CD8-positive, alpha-beta memory T cell (primary cell): ENCODE results near the gene ARID1B. TPM values are rescaled to one million over a fixed set of nuclear protein-coding genes. Genes with fewer than 3 reads are reported as not detected.

Experiments
- CTCF ChIA-PET: fragments of 350-600 bp; sonication (Branson Sonifier 250); formaldehyde crosslinking; loops from one replicate; lab custom pipeline; 2021; ENCODE audit warnings: antibody characterized with exemption; lab: Charles Lee
- POLR2A ChIA-PET: fragments of 350-600 bp; sonication (Branson Sonifier 250); formaldehyde crosslinking; loops from one replicate; lab custom pipeline; 2021; ENCODE audit warnings: antibody characterized with exemption; lab: Charles Lee
- DNase-seq, 5 donors: peaks; one replicate each; pipeline versions ENCODE4 v3.0.0 to v3.0.0-alpha.2; 2020 to 2022; ENCODE audit warnings: mixed read lengths in 1 of 5
- H3K27ac ChIP-seq: one replicate; pipeline ENCODE4 v1.7.0; 2013; ENCODE audit warnings: low read depth, mild to moderate bottlenecking, low read length, moderate library complexity
- H3K27me3 ChIP-seq: 2 replicates; pipeline ENCODE4 v1.7.0; 2013; ENCODE audit warnings: low read length, mild to moderate bottlenecking; ENCODE audit not compliant: insufficient read depth, poor library complexity, severe bottlenecking
- H3K36me3 ChIP-seq: 2 replicates; pipeline ENCODE4 v1.7.0; 2013; ENCODE audit warnings: mild to moderate bottlenecking, low read length, moderate library complexity; ENCODE audit not compliant: insufficient read depth
- H3K4me1 ChIP-seq: 2 replicates; pipeline ENCODE4 v1.7.0; 2013; ENCODE audit warnings: mild to moderate bottlenecking, low read length, moderate library complexity; ENCODE audit not compliant: insufficient read depth
- H3K4me3 ChIP-seq: 2 replicates; pipeline ENCODE4 v1.7.0; 2013; ENCODE audit warnings: mild to moderate bottlenecking, low read length
- H3K9me3 ChIP-seq: 2 replicates; pipeline ENCODE4 v1.7.0; 2013; ENCODE audit warnings: mild to moderate bottlenecking, low read length
- H3K27ac Mint-ChIP-seq, 8 donors: one replicate each; pipeline ENCODE4 v1.8.0; 2020 to 2021; ENCODE audit warnings: mixed read lengths in 8 of 8, mild to moderate bottlenecking in 6 of 8, inconsistent platforms in 3 of 8, moderate library complexity in 3 of 8
- H3K27me3 Mint-ChIP-seq, 2 donors: one replicate each; pipeline ENCODE4 v1.8.0; 2020 to 2021; ENCODE audit warnings: mixed read lengths in 2 of 2, mild to moderate bottlenecking in 1 of 2, moderate library complexity in 1 of 2
- H3K36me3 Mint-ChIP-seq, 3 donors: one replicate each; pipeline ENCODE4 v1.8.0; 2020 to 2021; ENCODE audit warnings: mixed read lengths in 3 of 3, inconsistent platforms in 1 of 3, mild to moderate bottlenecking in 1 of 3
- H3K4me1 Mint-ChIP-seq, 3 donors: one replicate each; pipeline ENCODE4 v1.8.0; 2020 to 2021; ENCODE audit warnings: mixed read lengths in 3 of 3, inconsistent platforms in 1 of 3, mild to moderate bottlenecking in 1 of 3
- H3K4me3 Mint-ChIP-seq, 7 donors: one replicate each; pipeline ENCODE4 v1.8.0; 2020 to 2021; ENCODE audit warnings: mixed read lengths in 7 of 7, mild to moderate bottlenecking in 6 of 7, moderate library complexity in 4 of 7, inconsistent platforms in 2 of 7
- H3K9me3 Mint-ChIP-seq, 5 donors: one replicate each; pipeline ENCODE4 v1.8.0; 2020 to 2022; ENCODE audit warnings: mixed read lengths in 5 of 5, mild to moderate bottlenecking in 3 of 5, moderate library complexity in 2 of 5, inconsistent platforms in 1 of 5
- polyA plus RNA-seq: library from polyadenylated mRNA; unstranded; fragments of 300-500 nt; fragmentation: Illumina TruSeq; gene quantifications from one replicate; pipeline ENCODE4 v1.2.3, GENCODE V29; 2021
- total RNA-seq, 2 experiments: library from RNA; stranded (reverse); gene quantifications; one replicate each; pipeline ENCODE4 v1.2.3, GENCODE V29; 2021

ARID1B gene
- total and polyA plus RNA-seq, 3 experiments from 2014 or later, result 19.1 to 57.9 (median 53.0) TPM

- no peak overlapping the region for H3K27ac ChIP-seq
- Mint-ChIP-seq H3K27ac (peak overlapping the region in 3 of 8 donors; percentile 27 to 79 (median 68)), H3K36me3 (peaks cover 0 to 3% (median 1%) of the 10 kb centered on the region in 3 donors), H3K4me1 (peaks cover 71 to 90% (median 84%) of the 10 kb centered on the region in 3 donors), H3K27me3 (no peaks in the 10 kb centered on the region), H3K4me3 (peak overlapping the region in 1 of 7 donors; percentile 59), H3K9me3 (no peaks in the 10 kb centered on the region)
- POLR2A ChIA-PET, result interaction anchor here (0.5 kb wide), 1 partner anchor 72 kb away, joined by 5 read pairs; no protein-coding TSS in a partner anchor
- H3K27me3 ChIP-seq, result no peaks in the 10 kb centered on the region
- peaks cover 33% of the 10 kb centered on the region for H3K4me1 ChIP-seq
- no peak overlapping the region for H3K4me3 ChIP-seq
- no peaks in the 10 kb centered on the region for H3K9me3 ChIP-seq
- no peaks in the 10 kb centered on the region for H3K36me3 ChIP-seq
- DNase-seq, result no peak
- CTCF ChIA-PET, result interaction anchor here (1.2 kb wide), 1 partner anchor 388 kb away, joined by 3 read pairs; no protein-coding TSS in a partner anchor
These were observed 175.9 kb downstream of the ARID1B start for GRCh38 chr6:156953127-156953478.

- Histone ChIP-seq H3K36me3 (no peaks in the 10 kb centered on the region), H3K9me3 (no peaks in the 10 kb centered on the region), H3K4me3 (no peak overlapping the region), H3K27me3 (no peaks in the 10 kb centered on the region), H3K4me1 (peaks cover 33% of the 10 kb centered on the region), H3K27ac (no peak overlapping the region)
- Mint-ChIP-seq H3K9me3 (no peaks in the 10 kb centered on the region), H3K4me1 (peaks cover 73 to 91% (median 86%) of the 10 kb centered on the region in 3 donors), H3K4me3 (peak overlapping the region in 1 of 7 donors; percentile 10), H3K27ac (peak overlapping the region in 5 of 8 donors; percentile 13 to 79 (median 60)), H3K27me3 (no peaks in the 10 kb centered on the region), H3K36me3 (peaks cover 0 to 3% (median 1%) of the 10 kb centered on the region in 3 donors)
- DNase-seq, result peak in 3 of 5 donors; percentile 53 to 75 (median 61)
- CTCF ChIA-PET, result interaction anchor here (1.2 kb wide), 1 partner anchor 389 kb away, joined by 3 read pairs; no protein-coding TSS in a partner anchor
- POLR2A ChIA-PET, result interaction anchor here (0.5 kb wide), 1 partner anchor 71 kb away, joined by 5 read pairs; no protein-coding TSS in a partner anchor
These were observed 176.4 kb downstream of the ARID1B start for GRCh38 chr6:156953479-156954146.

GRCh38 chr6:156954191-156954590 lies 177.0 kb downstream of the ARID1B start:
- Mint-ChIP-seq H3K27me3 (no peaks in the 10 kb centered on the region), H3K27ac (peak overlapping the region in 1 of 8 donors; percentile 7), H3K4me3 (no peak overlapping the region), H3K36me3 (peaks cover 0 to 1% (median 1%) of the 10 kb centered on the region in 3 donors), H3K9me3 (no peaks in the 10 kb centered on the region), H3K4me1 (peaks cover 70 to 91% (median 86%) of the 10 kb centered on the region in 3 donors)
- DNase-seq, result no peak
- Histone ChIP-seq H3K27ac (no peak overlapping the region), H3K9me3 (no peaks in the 10 kb centered on the region), H3K36me3 (no peaks in the 10 kb centered on the region), H3K27me3 (no peaks in the 10 kb centered on the region), H3K4me3 (no peak overlapping the region), H3K4me1 (peaks cover 33% of the 10 kb centered on the region)
- ChIA-PET CTCF (no interaction called here), POLR2A (no interaction called here)

GRCh38 chr6:156954816-156955215 lies 177.6 kb downstream of the ARID1B start:
- Mint-ChIP-seq H3K4me1 (peaks cover 70 to 89% (median 87%) of the 10 kb centered on the region in 3 donors), H3K9me3 (no peaks in the 10 kb centered on the region), H3K27me3 (no peaks in the 10 kb centered on the region), H3K4me3 (no peak overlapping the region), H3K36me3 (peaks cover 0 to 1% (median 1%) of the 10 kb centered on the region in 3 donors), H3K27ac (peak overlapping the region in 1 of 8 donors; percentile 55)
- DNase-seq, result no peak
- Histone ChIP-seq H3K4me1 (peaks cover 33% of the 10 kb centered on the region), H3K9me3 (no peaks in the 10 kb centered on the region), H3K27me3 (no peaks in the 10 kb centered on the region), H3K4me3 (no peak overlapping the region), H3K36me3 (no peaks in the 10 kb centered on the region), H3K27ac (no peak overlapping the region)
- CTCF ChIA-PET, result no interaction called here
- POLR2A ChIA-PET, result no interaction called here

GRCh38 chr6:156955494-156956183 lies 178.5 kb downstream of the ARID1B start:
- Mint-ChIP-seq H3K27me3 (no peaks in the 10 kb centered on the region), H3K4me1 (peaks cover 63 to 85% (median 80%) of the 10 kb centered on the region in 3 donors), H3K27ac (peak overlapping the region in 1 of 8 donors; percentile 17), H3K9me3 (no peaks in the 10 kb centered on the region), H3K4me3 (peak overlapping the region in 1 of 7 donors; percentile 78), H3K36me3 (peaks cover 0 to 1% (median 1%) of the 10 kb centered on the region in 3 donors)
- Histone ChIP-seq H3K27me3 (no peaks in the 10 kb centered on the region), H3K36me3 (no peaks in the 10 kb centered on the region), H3K4me1 (peaks cover 33% of the 10 kb centered on the region), H3K4me3 (no peak overlapping the region), H3K9me3 (no peaks in the 10 kb centered on the region), H3K27ac (no peak overlapping the region)
- no peak for DNase-seq
- CTCF ChIA-PET, result no interaction called here
- POLR2A ChIA-PET, result no interaction called here

- Histone ChIP-seq H3K9me3 (no peaks in the 10 kb centered on the region), H3K36me3 (no peaks in the 10 kb centered on the region), H3K27ac (no peak overlapping the region), H3K4me3 (no peak overlapping the region), H3K27me3 (no peaks in the 10 kb centered on the region), H3K4me1 (peaks cover 33% of the 10 kb centered on the region)
- Mint-ChIP-seq H3K27ac (peak overlapping the region in 3 of 8 donors; percentile 13 to 51 (median 33)), H3K9me3 (no peaks in the 10 kb centered on the region), H3K4me3 (peak overlapping the region in 1 of 7 donors; percentile 78), H3K4me1 (peaks cover 63 to 88% (median 78%) of the 10 kb centered on the region in 3 donors), H3K36me3 (peaks cover 0 to 1% (median 1%) of the 10 kb centered on the region in 3 donors), H3K27me3 (no peaks in the 10 kb centered on the region)
- ChIA-PET POLR2A (no interaction called here), CTCF (interaction anchor here (0.9 kb wide), 1 partner anchor 14 kb away, joined by 3 read pairs; no protein-coding TSS in a partner anchor)
- no peak for DNase-seq
These were observed 179.1 kb downstream of the ARID1B start for GRCh38 chr6:156956286-156956685.

GRCh38 chr6:156957931-156958547 lies 180.9 kb downstream of the ARID1B start:
- DNase-seq, result no peak
- Histone ChIP-seq H3K9me3 (no peaks in the 10 kb centered on the region), H3K4me3 (no peak overlapping the region), H3K4me1 (peaks cover 29% of the 10 kb centered on the region), H3K27me3 (no peaks in the 10 kb centered on the region), H3K36me3 (no peaks in the 10 kb centered on the region), H3K27ac (no peak overlapping the region)
- Mint-ChIP-seq H3K4me1 (peaks cover 57 to 86% (median 74%) of the 10 kb centered on the region in 3 donors), H3K27ac (peak overlapping the region in 2 of 8 donors; percentile 43 to 80), H3K36me3 (peaks cover 0 to 1% (median 1%) of the 10 kb centered on the region in 3 donors), H3K27me3 (no peaks in the 10 kb centered on the region), H3K9me3 (no peaks in the 10 kb centered on the region), H3K4me3 (no peak overlapping the region)
- ChIA-PET POLR2A (no interaction called here), CTCF (no interaction called here)
